IPS-11a (cell line): ENCODE measurements around the gene ARFGAP3.
"Not testable (repeated sequence)": the region's sequence is repeated elsewhere in the genome, so short reads cannot be mapped to it uniquely, and the experiment has no call there.

ENCODE experiments used
- H3K4me3 ChIP-seq: one replicate; pipeline ENCODE4 v1.5.1; 2013; ENCODE audit warnings: low read depth, low read length, control low read depth

ARFGAP3 gene

DNA sequence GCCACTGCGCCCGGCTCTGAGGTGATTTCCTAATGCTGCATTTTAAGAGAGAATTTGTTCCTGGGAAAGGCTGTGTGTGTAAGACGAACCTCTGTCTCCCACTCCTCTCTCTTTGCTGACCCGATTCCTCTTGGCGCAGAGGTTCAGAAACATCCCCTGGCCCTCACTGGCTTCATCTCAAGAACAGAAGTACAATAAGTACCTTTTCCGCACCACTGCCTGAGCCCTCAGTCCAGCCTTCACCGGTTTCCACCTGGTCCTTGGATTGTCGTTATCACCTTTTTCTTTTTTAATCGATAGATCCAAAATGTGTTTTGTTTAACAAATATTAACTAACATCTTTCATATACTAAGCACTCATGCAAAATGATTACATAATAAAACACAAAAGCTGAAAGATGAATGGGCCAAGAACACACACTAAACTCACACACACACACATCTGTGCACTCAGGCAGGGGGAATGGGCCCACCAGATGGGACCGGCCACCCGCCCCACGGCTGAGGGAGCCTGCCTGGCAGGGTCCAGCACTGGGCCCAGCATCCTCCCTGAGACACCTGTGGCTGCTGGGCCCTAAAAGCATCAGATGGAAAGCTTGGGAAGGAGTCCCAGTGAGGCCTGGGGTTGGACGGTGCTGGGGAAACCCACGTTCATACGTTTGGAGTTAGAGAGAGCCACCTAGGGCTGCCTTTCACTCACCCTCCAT, 86.0 kb downstream of the ARFGAP3 start:
- H3K4me3 ChIP-seq = no peak overlapping the region

DNA sequence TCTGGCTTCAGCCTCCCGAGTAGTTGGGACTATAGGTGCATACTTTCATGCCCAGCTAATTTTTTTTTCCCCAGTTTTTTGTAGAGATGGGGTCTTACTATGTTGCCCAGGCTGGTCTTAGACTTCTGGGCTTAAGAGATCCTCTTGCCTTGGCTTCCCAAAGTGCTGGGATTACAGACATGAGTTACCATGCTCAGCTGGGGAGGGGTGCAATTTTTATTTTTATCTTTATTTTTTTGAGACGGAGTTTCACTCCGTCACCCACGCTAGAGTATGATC, 86.7 kb downstream of the ARFGAP3 start:
- no peak overlapping the region for H3K4me3 ChIP-seq

DNA sequence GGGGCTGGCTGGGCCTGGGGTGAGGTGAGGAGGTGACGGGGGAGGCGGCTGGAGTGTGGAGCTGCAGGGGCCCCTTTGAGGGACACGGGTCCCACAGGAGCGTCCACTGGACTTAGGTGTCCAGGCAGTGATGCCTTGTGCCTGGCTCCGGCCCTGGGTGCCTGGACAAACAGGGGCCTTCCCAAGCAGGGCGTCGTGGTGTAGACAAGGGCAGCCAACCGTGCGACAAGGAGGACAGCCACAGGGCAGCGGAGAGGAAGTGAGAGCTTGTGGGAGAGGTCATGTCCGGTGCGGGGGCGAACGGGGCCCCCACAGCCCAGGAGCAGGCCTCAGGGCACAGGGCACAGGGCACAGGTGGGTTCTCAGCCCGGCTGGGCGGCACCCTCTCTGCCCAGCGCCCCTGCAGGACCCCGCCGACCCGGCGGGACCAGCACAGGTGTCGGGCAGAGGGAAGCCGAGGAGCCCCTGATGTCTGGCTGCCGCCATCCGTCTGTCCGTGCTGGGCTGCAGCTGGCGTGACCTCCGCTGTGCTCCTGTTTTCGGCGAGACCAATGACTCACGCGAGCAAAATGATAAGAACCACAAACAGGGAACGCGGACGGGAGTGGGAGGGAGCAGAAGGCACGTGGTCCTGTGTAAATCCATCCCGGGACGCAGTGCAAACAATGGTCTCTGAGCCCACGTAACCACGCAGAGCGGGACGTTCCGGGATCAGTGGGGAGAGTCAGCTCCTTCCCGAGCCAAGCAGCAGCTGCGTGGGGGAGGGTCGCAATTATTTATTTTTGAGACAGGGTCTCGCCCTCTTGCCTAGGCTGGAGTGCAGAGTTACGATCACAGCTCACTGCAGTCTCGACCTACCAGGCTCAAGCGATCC, 87.3 kb downstream of the ARFGAP3 start:
- no peak overlapping the region for H3K4me3 ChIP-seq

DNA sequence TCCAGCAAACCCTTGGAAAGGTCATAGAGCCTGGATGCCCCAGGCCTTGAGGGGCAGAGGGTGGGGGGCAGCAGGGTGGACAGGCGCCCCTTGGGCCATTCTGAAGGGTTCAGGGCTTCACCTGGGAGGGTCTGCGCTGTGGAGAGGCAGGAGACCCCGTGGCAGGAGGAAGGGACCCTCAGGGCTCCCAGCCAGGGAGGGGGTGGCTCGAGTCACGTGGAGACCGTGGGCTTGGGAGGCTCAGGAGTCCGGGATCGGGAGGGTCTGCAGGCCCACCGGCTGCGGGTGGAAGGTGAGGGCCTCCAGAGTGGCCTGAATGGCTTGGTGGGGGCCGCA, 87.9 kb downstream of the ARFGAP3 start:
- no peak overlapping the region for H3K4me3 ChIP-seq

DNA sequence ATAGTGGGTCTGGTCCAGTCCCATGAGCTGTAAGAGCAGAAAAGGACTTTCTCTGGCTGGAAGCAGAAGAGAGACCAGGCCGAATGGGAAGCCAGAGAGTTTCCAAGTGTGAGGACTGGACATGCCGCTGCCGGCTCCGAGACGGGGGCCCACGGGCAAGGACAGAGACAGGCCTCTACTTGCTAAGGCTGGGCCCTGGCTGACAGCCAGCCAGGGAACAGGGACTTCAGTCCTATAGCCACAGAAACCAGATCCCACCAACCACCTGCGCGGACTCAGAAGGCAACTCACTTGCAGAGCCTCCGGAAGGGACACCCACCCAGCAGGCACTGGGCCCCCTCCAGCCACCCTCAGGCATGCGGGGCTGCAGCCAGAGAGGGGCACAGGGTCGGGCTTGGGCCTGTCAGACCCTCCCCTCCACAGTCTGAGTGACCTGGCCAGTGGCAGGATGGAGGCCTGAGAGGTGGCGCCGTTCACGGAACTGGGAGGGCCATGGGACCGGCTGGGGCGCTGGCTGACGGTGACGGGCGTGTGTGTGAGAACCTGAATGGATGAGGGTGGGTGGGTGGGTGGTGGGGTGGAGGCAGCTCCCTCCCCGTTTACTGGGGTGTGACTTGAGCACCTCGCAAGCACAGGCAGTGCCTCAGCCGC, 88.6 kb downstream of the ARFGAP3 start:
- H3K4me3 ChIP-seq = no peak overlapping the region

DNA sequence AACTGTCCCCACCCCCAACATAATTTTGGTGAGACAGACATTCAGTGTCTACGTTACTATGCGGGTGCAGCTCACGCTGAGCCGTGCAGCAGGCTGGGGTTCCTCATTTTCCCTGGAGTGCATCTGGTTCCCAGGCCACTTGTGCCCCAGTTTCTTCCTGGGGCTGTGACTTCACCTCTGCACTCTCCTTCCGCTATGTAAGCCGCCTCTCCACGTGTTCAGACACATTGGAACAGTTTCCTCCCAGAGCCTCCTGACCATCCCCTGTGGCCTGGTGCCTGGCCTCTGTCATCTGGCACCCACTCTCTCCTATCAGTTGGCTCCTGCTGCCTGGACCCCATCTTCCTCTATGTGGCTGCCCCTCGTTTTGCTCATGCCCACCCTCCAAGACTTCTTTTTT, 90.2 kb downstream of the ARFGAP3 start:
- no peak overlapping the region for H3K4me3 ChIP-seq

DNA sequence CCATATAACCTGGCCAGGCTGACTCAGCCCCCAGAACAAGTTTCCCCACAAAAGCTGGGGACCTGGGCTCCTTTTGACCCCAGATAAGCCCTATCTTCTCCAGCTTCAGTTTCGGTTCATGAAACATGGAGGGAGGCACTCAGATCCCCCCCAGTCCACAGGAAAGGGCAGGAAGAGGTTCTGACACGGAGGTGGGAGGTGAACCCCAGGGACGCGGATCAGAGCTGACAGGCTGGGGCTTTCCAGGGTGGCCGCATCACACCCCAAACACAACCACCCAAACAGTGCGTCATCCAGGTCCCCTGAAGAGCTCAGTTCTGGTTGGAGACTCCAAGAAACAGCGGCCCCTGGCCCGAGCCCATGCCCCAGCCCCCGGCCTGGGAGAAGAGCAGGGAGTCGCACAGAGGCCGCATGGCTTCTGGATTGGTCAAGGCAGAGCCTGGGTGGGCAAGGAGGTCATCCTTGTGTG, 92.1 kb downstream of the ARFGAP3 start:
- H3K4me3 ChIP-seq = no peak overlapping the region

DNA sequence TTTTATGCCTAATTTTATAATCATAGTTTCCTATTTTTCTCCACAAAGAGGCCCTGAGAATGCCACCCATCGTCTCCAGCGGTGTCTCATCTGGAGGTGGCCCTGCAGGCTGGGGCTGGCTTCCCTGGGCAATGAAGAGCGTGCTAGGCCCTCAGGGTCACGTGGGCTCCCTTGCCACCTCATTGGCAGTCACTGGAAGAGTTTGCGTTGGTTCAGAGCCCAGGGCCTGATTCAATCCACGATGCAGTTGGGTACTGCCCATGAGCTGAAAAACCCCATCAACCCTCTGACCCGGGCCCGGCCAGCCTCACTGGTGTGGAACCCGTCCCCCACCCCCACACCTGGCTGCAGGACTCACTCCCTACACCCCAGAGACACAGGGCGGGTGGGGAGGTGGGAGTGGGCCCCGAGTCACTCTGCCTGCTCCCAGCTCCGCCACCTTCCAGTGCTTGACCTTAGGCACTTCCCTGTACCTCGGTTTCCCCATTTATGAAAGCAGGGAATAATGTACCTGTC, 93.0 kb downstream of the ARFGAP3 start:
- H3K4me3 ChIP-seq = no peak overlapping the region

DNA sequence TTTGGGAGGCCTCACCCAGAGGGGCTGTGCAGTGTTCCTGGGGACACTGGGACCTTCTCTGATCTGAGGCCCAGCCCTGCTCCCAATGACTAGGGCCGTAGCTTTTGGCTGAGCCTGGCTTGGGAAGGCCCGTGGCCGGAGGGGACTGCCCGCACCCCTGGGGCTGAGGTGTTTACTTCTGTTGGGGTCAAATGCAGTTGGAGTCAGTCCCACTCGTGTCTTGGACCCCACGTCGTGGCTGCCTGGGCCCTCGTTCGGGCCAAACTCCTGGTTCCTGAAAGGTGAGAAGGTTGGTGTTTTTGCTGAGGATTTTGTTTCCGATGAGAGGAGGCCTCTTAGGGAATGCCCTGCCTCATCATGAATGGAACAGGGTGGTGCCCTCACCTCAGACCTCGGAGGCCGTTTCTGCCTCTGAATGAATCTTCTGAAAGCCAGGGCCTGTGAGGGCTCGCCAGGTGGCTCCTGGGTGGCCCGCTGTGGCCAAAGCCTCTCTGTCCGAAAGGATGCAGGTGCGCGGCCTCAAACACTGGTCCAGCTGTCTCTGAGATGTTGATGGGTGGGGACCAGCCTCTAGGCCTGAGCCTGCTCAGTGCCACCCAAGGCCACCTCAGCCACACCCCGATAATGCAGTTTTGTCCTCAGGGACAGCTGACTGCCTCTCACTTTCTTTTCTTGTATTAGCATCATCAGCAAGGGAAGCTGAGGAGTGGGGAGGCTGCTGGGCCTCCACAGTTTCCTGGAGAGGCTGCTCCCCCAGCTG, 96.1 kb downstream of the ARFGAP3 start:
- H3K4me3 ChIP-seq = no peak overlapping the region

DNA sequence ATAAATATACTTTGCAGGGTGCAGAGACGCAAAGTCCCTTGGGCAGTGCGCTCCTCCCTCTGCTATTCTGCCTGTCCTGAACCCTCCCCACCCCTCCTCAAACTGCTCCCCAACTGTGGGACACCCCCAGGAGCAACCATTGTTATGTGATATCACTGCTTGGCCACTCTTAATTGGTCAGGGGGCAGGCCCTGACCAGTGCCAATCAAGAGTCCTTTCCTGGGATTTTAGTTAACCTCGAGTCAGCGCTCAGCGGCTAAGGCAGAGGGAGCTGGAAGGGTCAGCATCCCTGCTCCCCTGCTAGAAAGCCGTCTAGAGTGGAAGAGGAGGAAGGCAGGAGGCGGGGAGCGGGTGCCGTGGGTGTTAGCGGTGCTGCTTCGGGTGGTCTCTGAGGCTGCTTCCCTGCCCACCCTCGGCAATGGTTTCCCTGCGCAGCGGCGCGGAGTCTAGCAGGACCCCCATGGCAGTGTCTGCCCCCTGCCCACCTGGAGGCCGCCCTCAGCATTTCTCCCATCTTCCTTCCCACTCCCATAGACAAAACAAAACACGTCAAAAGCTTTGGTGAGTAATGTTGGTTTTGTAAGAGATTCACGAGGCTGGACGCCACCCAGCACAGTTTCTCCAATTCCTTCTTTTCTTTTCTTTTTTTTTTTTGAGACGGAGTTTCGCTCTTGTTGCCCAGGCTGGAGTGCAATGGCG, 98.0 kb downstream of the ARFGAP3 start:
- no peak overlapping the region for H3K4me3 ChIP-seq

DNA sequence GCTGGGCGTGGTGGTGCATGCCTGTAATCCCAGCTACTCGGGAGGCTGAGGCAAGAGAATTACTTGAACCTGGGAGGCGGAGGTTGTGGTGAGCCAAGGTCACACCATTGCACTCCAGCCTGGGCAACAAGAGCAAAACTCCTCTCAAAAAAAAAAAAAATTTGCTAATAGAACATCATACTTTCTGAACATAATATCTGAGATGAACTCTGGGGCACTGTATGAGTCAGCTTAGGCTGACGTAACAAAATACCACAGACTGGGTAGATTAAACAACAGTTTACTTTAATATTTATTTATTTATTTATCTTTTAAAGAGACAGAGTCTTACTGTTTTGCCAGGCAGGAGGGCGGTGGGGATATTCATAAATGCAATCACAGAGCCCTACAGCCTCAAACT, 101.5 kb downstream of the ARFGAP3 start:
- not testable (repeated sequence) for H3K4me3 ChIP-seq

DNA sequence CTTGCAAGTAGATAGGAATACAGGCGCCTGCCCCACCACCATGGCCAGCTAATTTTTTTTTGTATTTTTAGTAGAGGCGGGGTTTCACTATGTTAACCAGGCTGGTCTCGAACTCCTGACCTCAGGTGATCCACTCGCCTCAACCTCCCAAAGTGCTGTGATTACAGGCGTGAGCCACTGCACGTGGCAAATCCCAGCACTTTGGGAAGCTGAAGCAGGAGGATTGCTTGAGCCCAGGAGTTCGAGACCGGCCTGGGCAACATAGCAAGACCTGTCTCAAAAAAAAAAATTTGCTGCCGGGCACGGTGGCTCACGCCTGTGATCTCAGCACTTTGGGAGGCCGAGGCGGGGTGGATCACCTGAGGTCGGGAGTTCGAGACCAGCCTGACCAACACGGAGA, 102.0 kb downstream of the ARFGAP3 start:
- not testable (repeated sequence) for H3K4me3 ChIP-seq

DNA sequence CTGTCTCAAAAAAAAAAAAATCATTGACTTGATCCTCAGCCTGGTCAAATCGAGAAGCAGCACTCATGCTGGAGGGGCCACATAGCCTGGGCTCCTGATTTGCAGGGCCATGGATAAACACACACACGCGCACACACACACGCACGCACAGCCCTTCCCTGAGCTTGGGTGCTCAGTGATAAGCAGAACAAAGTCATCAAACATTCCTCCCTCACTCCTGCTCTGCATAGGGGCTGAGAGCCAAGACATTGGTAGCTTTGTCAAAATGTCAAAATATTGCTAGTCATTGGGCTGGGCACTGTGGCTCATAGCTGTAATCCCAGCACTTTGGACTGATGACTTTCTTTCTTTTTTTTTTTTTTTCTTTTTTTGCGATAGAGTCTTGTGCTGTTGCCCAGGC, 102.4 kb downstream of the ARFGAP3 start:
- H3K4me3 ChIP-seq = no peak overlapping the region

DNA sequence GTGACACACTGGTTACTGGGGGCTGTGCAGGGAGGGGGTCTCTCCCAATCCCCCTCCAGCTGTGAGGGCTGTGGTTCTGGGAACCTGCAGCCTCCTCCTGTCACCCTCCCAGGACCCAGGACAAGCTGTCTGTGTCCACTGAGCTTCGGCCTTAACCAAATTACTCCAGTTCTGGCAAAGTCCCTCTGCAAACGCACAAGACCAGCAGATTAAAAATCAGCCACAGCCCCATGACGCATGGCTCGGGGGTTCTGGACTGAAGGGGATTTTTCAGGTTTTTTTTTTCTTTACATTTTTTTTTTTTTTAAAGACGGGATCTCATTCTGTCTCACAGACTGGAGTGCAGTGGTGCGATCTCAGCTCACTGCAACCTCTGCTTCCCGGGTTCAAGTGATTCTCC, 104.2 kb downstream of the ARFGAP3 start:
- H3K4me3 ChIP-seq = no peak overlapping the region

DNA sequence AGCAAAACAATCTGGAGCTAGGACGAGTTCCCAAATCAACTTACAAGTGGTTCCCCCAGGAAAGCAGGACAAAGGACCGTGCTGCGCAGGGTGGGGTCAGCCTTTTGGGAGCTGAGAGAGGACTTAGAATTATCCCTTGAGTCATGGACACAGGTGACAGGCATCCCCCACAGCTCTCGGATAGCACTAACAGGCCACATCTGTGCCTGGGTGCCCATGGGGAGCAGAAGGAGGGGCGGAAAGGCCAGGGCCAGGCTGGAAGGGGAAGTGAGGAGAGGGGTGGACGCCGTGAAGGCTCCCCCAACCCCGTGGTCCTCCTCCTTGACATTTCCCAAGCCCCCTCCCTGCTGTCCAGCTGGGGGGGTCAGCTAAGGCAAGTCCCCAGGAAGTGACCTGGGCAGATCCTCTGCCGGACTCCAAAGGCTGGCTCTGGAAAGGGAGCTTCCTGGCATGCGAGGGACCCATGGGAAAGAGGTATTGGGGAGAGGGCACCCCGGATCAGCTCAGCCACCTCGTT, 104.8 kb downstream of the ARFGAP3 start:
- H3K4me3 ChIP-seq = no peak overlapping the region

DNA sequence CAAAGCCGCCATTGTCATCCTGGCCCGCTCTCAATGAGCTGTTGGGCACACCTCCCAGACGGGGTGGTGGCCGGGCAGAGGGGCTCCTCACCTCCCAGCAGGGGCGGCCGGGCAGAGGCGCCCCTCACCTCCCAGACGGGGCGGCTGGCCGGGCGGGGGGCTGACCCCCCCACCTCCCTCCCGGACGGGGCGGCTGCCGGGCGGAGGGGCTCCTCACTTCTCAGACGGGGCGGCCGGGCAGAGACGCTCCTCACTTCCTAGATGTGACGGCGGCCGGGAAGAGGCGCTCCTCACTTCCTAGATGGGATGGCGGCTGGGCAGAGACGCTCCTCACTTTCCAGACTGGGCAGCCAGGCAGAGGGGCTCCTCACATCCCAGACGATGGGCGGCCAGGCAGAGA, 106.7 kb downstream of the ARFGAP3 start:
- H3K4me3 ChIP-seq = not testable (repeated sequence)

DNA sequence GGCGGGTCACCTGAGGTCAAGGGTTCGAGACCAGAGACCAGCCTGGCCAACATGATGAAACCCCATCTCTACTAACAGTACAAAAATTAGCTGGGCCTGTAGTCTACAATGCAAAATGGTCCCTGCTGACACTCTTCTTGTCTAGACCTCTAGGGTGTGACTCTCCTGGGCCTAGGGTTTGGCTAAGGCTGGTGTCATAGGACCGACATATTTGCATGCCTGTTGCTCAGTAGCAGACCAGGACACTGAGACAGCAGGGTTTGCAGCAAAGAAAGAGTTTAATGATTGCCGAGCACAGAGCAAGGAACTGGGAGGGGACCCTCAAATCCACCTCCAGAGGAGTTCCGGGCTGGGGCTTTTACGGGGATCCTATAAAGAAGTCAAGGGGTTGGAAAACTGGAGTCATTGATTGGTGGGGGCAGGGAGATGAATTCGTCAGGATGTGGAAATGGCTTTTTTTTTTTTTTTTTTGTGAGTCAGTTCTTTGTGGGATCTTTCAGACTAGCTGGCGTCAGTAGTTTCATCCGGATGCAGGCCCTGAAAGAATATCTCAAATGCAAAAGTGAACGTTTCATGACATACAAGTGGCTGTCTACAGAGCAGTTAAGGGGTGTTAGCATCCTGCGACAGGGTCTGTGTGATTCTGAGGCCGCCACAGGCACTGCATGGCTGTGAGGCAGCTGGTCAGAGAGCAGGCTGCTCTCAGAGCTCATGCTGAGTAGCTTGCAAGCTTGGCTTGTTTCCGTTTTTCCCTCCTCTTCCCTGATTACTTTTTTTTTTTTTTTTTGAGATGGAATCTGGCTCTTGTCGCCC, 109.2 kb downstream of the ARFGAP3 start:
- no peak overlapping the region for H3K4me3 ChIP-seq
